Cortex of kidney (tissue), 1 donor: ENCODE results near the gene HYCC2.
"Not testable (repeated sequence)": the region's sequence is repeated elsewhere in the genome, so short reads cannot be mapped to it uniquely, and the experiment has no call there.

Experiments
- DNase-seq: peaks from one replicate; lab custom pipeline; 2025; lab: John Stamatoyannopoulos, UW

HYCC2 gene

GRCh38 chr2:201072201-201072530, 695 bp upstream of the HYCC2 start:
- no peak for DNase-seq

- DNase-seq: no peak
These were observed 458 bp downstream of the HYCC2 start for GRCh38 chr2:201070948-201071478.

- no peak for DNase-seq
These were observed 6.6 kb downstream of the HYCC2 start for GRCh38 chr2:201064797-201065329.

GRCh38 chr2:201063516-201063915, 8.0 kb downstream of the HYCC2 start:
- not testable (repeated sequence) for DNase-seq

GRCh38 chr2:201059961-201060755, 11.3 kb downstream of the HYCC2 start:
- no peak for DNase-seq

- DNase-seq: no peak
These were observed 12.6 kb downstream of the HYCC2 start for GRCh38 chr2:201058914-201059313.

GRCh38 chr2:201057715-201058248, 13.7 kb downstream of the HYCC2 start:
- no peak for DNase-seq

GRCh38 chr2:201057087-201057521, 14.4 kb downstream of the HYCC2 start:
- no peak for DNase-seq

- no peak for DNase-seq
These were observed 22.0 kb downstream of the HYCC2 start for GRCh38 chr2:201049455-201049854.

GRCh38 chr2:201046881-201047280, 24.6 kb downstream of the HYCC2 start:
- no peak for DNase-seq

- not testable (repeated sequence) for DNase-seq
These were observed 28.4 kb downstream of the HYCC2 start for GRCh38 chr2:201043050-201043449.

GRCh38 chr2:201042451-201042850, 29.0 kb downstream of the HYCC2 start:
- DNase-seq: not testable (repeated sequence)

GRCh38 chr2:201040867-201041628, 30.4 kb downstream of the HYCC2 start:
- no peak for DNase-seq

GRCh38 chr2:201038855-201039254, 32.6 kb downstream of the HYCC2 start:
- DNase-seq: no peak

- not testable (repeated sequence) for DNase-seq
These were observed 33.1 kb downstream of the HYCC2 start for GRCh38 chr2:201038361-201038760.

GRCh38 chr2:201034355-201034754, 37.1 kb downstream of the HYCC2 start:
- DNase-seq: not testable (repeated sequence)

GRCh38 chr2:201024518-201024917, 47.0 kb downstream of the HYCC2 start:
- no peak for DNase-seq

- no peak for DNase-seq
These were observed 49.6 kb downstream of the HYCC2 start for GRCh38 chr2:201021914-201022313.
